Mesenteric fat pad (tissue), 1 donor: ENCODE results near the gene FNDC5. TPM values are rescaled to one million over a fixed set of nuclear protein-coding genes. Genes with fewer than 3 reads are reported as not detected.
A peak's percentile ranks its signal among the peaks of the same experiment; 100 is the strongest.

Experiments used
- DNase-seq: peaks from one replicate; pipeline ENCODE4 v3.0.0-alpha.2; 2020; ENCODE audit warnings: low spot score
- total RNA-seq: library from RNA; stranded (reverse); fragmentation: NEBNext Ultra II Directional; extraction: Animal tissue kit (Norgen Biotek cat#: 25700); gene quantifications from one replicate; pipeline ENCODE4 v1.2.1, GENCODE V29; 2021
- donor health status: DM: yes; HTN: yes; CAD: no.

The FNDC5 gene
- total RNA-seq, 1 donor from 2014 or later, result 0.96 TPM

DNA sequence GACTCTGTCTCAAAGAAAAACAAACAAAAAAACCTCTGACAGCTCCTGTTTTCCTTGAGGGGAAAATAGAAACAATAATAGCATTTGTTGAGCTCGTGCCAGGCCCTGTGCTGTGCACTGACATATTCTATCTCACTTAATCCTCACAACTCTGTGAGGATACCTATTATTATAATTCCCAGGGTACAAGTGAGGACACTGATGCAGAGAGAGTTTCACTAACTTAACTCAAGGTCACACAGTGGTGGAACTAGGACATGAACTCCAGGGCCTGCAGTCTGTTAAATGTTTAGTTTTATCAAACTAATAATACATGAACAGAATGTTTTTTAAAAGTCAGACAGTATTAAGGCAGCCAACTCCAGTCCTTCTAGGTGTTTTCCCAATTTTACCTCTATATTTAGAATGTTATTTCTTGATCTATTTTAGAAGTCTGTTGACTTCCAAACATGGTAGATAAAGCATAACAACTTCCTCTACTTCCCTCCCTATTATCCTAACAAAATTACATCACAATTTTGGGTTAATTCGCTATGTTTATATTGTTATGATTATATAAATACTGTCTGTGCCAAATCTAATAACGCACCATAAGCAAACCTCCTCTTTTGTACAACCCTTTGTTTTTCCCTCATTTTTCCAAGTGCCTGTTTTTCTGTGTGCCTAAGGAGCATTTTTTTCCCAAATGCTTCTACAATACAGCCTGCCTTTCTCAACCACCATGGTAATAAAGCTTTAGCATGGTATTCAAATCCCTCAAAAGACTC is 4.9 kb downstream of the FNDC5 start:
- DNase-seq, result no peak

DNA sequence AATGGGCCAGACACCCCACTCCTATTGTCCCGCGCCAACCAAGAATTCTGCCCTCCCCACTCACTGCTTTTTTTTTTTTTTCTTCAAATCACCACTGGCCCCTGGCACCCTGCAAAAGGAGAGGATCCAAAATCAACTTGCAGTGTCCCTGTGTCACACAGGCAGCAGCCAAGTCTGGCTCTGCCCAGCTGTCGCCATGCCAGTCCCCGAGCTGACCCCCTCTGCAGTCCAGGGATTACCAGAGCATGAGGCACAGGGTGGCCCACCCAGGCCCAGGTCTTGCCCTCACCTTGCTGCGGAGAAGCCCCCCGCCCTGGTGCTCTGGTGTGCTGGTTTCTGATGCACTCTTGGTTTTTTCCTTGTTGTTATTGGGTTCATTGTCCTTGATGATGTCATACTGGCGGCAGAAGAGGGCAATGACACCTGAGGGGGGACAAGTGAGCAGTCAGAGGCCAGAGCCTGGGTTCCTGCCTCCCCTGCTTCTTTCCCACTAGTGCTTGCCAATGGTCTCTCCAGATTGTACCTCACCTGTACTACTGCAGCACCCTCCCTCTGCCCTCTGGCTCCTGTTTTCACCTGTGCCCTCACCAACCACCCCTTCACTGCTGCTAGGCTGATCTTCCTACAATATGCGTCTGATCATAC is 6.2 kb downstream of the FNDC5 start:
- DNase-seq, result peak; percentile 47

DNA sequence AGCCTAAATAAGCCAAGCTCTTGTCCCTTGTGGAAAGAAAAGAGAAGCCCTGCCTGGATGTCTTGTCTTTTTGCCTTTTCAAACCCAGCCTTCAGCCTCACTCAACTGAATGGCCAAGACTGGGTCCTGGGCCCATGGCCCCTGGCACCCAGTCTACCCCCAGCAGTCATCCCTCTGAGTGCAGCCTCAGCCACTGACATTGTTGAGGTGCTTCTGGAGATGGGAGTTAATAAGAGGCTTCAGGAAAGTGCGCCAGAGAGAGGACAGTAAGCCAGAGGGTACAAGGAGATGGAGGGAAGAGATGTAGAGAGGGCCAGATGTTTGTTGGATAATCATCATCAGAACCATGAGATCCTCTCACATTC is 6.8 kb downstream of the FNDC5 start:
- DNase-seq, result peak; percentile 22

DNA sequence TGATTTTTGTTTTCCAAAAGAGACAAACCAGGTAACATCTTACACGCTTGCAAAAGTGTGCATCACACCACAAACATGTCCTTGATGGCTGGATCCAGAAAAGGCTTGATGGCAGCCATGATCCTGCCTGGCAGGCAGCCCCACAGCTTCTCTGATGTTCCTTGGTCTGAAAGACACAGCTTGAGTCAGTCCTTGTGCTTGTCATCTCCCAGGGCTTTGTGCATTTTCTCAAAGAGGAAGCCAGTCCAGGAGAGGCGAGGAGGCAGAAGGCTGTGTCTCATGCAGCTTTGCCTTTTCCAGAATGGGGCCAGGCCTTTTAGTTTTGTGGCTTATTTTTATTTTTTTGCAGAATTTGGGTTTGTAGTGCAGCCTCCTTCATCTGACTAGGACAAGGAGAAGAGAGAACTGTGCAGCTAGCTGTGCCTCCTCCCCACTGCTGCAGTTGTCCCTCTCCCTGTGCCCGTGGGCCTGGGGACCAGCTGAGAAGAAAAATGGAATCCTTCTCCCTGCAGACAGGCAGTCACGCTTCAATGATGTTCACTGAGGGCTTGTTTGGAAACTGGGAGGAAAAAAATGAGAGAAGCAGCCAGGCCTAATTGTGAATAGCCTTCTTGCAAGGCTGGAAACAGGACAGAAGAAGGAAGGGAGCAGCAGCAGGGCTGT is 7.4 kb downstream of the FNDC5 start:
- DNase-seq, result peak; percentile 49

DNA sequence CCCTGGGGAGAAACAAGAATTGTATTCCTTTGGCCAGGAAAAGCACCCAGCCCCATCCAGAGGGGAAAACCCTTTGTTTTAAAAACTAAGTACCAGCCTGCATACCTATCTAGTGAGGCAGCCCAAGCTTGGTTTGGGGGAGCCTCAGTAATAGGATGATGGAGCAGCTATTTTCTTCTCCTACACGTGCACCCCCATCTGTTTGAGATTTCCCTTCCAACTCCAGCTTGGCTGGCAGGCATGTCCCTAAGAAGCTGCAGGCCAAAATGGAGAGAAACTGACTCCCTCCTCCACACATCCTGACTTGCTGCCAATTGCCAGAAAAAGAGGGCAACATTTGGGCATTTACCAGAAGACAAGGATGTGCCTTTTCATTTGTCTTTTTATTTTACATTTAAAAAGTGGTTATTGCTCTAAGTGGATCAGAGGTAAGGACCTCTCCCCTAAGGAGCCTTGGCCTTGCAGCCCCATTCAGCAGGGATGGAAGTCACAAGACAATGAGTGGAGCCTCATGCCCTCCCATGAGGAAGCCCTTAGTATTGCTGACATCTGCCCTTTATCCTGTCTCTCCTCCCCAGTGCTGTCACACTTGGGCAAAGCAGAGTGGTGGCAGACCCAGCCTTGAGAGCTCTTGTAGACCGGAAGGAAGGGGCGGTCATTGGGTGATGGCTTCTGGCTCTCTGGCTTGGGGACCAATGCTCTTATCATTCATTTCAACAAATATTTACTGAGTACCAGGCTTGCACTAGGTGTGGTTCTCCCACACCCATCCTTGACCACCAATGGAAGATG is 8.6 kb downstream of the FNDC5 start:
- peak; percentile 47 for DNase-seq

DNA sequence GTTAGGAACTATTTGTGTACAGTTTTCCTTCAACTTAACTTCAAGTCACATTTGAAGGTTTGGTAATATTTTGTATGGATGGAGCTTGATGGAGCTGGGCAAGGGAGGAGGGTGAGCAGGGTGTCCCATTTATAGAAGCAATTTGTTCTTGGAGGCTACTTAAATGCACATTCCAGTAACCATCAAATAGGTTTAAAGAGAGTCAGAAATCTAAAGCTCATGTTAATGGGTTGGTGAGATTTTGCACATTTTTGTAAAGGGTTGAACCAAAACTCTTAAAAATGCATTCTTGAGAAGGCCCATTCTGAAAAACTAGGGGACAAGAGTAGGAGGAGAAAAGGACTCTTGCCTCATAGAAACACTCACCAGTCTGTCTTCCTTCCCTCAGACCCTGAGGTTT is 10.1 kb downstream of the FNDC5 start:
- no peak for DNase-seq

DNA sequence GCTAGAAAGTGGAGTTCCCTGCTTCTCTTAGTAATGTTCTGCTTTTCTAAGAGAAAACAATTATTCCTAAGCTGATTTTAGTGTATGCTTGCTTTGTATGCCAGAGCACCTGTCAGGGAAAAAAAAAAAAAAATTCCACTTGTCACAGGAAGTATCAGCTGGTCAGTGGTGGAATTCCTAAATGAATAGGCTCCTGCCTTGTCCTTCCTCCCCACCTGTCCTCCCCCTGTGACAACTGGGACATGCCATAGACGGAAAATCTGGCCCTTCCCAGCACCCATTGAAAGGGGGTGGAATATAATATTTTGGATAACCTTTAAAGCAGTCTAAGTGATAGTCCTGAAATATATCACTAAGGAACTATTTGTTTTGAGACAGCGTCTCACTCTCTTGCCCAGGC is 10.8 kb downstream of the FNDC5 start:
- no peak for DNase-seq

DNA sequence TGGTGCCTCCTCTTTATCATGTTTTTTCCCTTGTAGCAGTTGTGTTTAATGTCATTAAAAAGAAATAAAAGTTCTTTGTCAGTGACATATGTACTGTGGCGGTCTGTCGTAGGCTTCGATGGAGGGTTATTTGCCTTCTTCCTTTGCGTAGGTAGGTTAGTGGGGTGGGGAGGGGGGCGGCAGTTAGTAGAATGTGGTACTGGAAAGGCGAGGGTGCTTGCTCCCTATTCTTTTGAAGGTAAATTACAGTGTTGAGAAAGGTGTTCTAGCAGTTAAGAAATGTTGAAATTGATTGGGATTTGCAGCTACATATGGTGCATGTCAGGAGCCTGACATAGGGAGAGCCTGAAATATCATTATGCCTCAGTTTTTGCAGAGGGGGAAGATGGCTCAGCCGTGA is 11.9 kb downstream of the FNDC5 start:
- DNase-seq, result no peak

DNA sequence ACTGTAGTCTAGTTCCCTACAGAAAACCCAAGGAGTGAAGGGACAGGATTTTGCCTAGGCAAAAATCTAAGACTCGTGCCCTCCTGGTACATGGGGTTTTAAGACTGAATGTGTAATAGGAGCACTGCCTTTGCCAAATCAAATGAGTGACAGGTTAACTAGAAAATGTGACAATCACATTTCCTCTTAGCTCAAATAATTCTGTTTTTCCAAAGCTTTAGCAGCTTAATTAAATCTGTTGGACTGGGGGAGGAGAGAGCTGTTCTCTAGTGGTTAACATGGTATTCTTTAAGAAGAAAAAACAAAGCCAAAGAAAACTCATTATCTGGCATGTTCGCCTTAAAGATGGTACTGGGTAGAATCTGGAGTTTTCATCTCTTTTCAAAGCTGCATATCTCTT is 12.6 kb downstream of the FNDC5 start:
- DNase-seq, result no peak

DNA sequence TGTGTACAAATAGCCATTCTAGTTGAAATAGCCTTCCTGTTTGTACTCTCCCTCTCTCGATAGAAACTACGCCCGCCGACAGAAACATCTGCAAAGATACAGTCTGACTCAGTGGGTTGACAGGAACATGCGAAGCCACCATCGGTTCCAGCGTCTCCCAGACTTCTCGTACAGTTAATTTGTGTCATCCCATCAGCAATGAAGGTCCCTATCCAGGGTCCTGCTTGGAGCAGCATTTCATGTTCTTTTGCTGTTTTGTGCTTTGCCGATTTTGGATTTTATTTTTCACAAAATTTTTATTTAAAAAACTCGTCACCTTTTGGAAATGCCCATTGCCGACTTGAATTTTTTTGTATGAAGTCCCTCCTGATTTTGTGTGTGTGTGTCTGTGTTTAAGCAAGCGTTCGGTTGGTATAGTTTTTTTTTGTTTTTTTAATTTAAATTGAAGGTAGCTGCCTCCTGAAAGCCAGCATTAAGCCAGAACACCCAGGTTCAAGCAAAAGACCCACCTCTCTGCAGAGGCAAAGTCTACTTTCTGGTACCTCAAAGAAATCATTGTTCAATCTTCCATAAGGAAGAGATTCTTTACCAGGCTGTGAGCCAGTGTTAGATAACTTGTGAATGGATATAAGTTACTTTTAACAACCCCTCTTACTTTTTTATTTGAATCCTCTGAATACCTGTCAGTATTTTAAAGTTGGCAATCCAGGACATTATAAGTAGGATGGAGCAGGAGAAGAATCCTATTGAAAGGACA is 14.7 kb downstream of the FNDC5 start:
- DNase-seq, result no peak

DNA sequence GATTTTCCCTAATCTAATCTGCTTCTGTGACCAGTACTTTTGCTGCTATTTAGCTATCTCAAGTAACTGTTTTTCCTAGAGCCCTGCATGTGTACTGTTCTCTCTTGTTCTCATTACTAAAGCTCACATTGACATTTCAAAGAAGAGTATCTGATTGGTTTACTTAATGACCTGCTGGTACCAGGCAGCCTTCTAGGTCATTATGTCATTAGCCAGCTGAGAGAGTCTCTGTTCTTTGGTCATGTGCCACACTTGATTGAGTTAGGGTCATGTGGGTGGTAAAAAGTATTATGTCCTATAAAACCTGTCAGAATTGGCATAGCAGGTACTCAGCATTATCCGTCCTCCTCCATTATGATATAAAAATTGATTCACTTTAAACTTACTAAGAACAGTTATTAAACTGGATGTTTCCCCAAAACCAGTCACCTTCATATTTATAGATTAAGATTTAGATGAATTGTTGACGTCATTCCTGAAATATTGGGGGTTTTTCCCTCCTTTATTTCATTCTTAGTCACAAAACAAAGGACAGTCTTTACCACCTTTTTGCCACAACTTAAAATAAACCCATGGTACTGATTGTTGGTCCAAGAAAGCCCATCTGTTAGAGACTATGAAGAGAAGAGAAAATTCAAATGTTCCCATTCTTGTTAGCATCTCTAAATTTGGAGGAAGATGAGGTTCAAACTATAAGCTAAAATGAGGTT is 22.2 kb downstream of the FNDC5 start:
- DNase-seq, result no peak

DNA sequence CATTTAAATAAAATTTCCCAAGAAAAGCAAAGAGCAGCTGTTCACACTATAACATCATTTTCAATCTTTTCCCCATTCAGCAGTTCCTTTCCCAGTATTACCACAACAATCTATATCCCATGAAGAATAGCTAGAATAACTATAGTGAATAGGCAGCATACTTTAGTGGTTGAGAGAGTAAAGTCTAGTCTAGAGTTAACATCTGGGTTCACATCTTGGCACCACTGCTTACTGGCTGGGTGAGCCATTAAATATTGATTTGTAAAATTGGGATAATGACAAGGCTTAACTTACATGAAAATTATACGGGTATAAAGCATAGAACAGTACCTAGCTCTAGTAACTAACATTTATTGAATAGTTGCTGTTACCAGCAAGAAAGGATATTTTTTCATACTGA is 38.8 kb downstream of the FNDC5 start:
- DNase-seq, result no peak

DNA sequence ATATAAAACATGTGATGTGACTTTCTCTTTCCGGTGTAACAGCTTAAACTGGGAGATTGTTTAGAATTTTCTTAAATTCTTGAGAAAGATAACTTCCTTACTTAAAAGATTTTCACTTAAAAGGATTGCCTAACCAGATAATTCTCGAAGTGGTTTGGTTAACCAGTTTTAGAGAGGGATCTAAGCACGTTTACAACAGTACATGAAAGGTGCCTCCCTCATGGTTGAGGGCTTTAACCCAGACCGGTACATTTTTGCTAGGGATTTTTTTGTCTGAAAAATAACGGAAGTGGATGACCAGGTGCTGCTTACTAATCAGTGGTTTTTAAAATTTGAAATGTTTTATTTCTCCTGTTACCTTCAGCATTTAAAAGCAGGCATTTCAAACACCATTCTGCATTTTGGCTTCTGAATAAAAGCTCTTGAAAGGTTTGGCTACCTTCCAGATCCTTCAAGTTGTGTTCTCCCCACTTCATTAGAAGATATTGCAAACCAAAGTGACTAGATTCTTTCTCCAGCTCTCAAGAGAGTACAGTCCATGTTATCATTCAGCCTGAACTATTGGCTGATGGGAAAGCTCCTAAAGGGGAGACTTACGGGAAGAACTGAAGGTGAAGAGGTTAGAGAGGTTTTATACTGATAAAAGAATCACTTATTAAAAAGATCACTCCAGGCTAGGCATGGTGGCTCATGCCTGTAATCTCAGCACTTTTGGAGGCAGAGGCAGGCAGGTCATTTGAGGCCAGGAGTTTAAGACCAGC is 40.4 kb downstream of the FNDC5 start:
- DNase-seq, result no peak

DNA sequence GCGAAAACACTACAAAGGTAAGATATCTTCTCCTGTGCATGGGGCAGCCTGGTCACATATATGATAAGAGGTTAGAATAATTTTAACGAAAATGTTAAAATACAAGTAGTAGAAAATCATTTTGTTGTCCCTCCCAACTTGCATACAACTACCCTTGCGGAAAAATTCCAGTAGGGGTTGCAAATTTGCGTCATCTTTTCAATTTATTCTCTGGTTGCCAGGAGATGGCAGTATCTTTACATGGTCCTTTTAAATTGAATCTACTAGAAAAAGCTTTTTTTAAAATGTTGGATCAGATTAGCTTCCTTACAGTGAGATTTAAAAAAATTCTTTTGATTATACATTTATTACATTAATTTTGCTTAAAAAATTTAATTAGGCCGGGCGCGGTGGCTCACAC is 42.4 kb downstream of the FNDC5 start:
- DNase-seq, result no peak

DNA sequence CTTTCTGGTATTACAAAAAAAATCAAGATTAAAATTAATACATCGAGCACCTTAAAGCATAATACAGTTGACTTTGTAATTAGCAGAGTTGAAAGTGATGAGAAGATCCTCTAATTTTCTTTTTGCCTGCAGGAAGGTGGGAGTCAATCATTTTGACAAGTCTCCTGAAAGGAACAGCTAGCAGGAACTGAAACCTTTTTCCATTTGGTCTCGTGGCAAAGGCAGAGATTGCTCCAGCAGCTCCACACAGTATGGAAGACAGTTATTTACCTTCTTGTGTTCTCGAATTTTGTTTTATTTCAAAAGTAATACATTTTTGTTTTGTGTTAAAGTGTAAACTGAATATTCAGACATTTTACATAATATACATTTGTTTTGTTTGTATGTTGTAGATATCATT is 45.5 kb downstream of the FNDC5 start:
- DNase-seq, result no peak

DNA sequence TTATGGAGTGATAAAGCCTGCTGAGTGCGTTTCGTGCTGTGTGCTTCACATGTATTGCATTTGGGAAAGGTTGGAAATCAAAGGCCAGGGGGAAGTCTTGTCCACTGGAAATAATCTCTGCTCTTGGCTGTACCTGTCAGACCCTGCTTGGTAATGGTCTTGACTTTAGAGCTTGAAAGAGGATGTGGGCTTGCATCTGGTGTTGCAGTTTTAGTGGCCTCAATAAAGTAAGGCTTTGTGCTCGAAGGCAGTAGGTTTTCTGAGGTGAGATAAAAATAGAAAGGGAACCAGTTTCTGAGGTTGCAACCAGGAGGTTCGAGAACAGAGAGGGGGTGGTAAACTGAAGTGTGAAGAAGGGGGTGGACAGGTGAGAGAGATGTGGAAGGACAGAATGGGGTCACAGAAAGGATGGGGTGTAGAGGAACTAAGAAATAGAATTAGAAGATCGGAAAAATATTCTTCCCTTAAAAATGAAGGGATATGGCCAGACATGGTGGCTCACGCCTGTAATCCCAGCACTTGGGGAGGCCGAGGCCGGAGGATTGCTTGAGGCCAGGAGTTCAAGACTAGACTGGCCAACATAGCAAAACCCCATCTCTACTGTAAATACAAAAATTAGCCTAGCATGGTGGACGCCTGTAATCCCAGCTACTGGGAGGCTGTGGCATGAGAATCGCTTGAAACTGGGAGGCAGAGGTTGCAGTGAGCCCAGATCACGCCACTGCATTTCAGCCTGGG is 51.7 kb downstream of the FNDC5 start:
- no peak for DNase-seq

DNA sequence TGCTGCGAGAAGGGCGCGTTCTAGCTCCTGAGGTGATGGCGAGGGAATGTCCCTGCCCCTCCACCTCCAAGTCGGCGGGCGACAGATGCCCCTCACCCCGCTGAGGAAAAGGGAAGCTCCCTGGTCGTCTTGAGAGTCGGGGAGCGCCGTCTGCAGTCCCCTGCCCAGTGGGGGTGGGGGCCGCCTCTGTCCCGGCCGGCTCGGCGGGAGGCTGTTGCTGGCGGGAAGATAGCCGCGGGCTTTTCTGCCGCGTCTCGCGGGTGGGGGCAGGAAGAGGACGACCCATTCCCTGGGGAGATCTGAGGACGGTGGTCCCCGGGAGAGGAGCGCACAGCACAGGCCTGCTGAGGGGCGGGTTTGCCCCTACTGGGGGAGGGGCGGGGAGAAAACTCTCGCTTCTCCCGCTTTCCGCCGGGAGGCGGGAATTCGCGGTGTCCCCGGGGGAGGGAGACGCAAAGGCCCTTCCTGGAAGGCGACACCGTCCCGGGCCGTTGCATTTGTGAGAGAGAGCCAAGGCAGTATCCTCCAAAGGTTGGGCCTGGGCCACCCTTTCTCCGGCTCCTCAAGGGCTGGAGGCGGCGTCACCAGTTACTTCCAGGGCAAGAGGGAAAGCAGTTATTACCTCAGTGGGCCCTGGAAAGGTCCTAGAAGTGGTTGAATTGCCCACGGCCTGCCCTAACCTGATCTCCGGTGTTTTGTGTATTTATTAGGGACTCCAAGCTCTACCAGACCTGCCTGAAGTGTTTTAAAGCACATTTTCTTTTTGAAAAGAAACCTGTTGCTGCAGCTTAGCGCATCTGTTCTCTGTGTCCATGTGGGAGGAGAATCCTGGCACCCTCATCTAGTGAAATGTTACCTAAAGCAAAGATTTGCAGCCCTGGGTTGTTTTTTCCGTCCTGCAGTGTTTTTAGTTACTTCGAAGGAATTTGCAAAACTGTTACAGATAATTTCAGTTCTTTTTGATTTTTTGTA is 52.6 kb downstream of the FNDC5 start:
- peak; percentile 93 for DNase-seq
